SK-N-SH treated with all-trans-retinoic acid at 6 μM for 48 hours (cell line): ENCODE data around the gene LRATD1.

Experiments
- ATAC-seq: fragments of 200-7000 bp; cut with Tn5 transposase; 3 replicates; pipeline ENCODE4 v1.9.1; 2020; ENCODE audit warnings: mild to moderate bottlenecking, moderate library complexity
- ARNTL ChIP-seq: fragments of 450-650 bp; formaldehyde crosslinking; IDR thresholded peaks from 2 replicates; pipeline ENCODE4 v1.5.0; 2020; ENCODE audit warnings: low read depth, mild to moderate bottlenecking, moderate library complexity, borderline replicate concordance
- BACH2 ChIP-seq: fragments of 250-450 bp; sonication (Bioruptor Pico); IDR thresholded peaks from 2 replicates; pipeline ENCODE4 v1.9.0; 2021; ENCODE audit warnings: mild to moderate bottlenecking, borderline replicate concordance
- CREB5 ChIP-seq: fragments of 250-450 bp; sonication (Bioruptor Pico); IDR thresholded peaks from 2 replicates; pipeline ENCODE4 v1.5.1; 2020; ENCODE audit warnings: low read depth, mild to moderate bottlenecking, moderate library complexity
- CSDC2 ChIP-seq: fragments of 250-450 bp; sonication (Bioruptor Pico); IDR thresholded peaks from 2 replicates; pipeline ENCODE4 v1.5.0; 2020; ENCODE audit warnings: mild to moderate bottlenecking, moderate library complexity
- ESRRG ChIP-seq: fragments of 250-450 bp; sonication (Bioruptor Pico); IDR thresholded peaks from 2 replicates; pipeline ENCODE4 v1.6.1; 2021; ENCODE audit warnings: mild to moderate bottlenecking
- GLIS3 ChIP-seq: fragments of 250-450 bp; sonication (Bioruptor Pico); IDR thresholded peaks from 2 replicates; pipeline ENCODE4 v1.5.0; 2020; ENCODE audit warnings: mild to moderate bottlenecking, moderate library complexity
- ISL1 ChIP-seq: fragments of 250-450 bp; sonication (Bioruptor Pico); IDR thresholded peaks from 2 replicates; pipeline ENCODE4 v2.1.2; 2022; ENCODE audit warnings: mild to moderate bottlenecking, moderate library complexity
- OSR1 ChIP-seq: fragments of 250-450 bp; sonication (Bioruptor Pico); IDR thresholded peaks from 2 replicates; pipeline ENCODE4 v1.8.0; 2022; ENCODE audit warnings: moderate library complexity, mild to moderate bottlenecking, inconsistent platforms
- PATZ1 ChIP-seq: fragments of 250-450 bp; sonication (Bioruptor Pico); IDR thresholded peaks from 2 replicates; pipeline ENCODE4 v1.8.0; 2020; ENCODE audit warnings: mild to moderate bottlenecking, moderate library complexity, borderline replicate concordance
- POU6F1 ChIP-seq: fragments of 250-450 bp; sonication (Bioruptor Pico); IDR thresholded peaks from 2 replicates; pipeline ENCODE4 v1.8.0; 2021; ENCODE audit warnings: low read depth, mild to moderate bottlenecking, moderate library complexity, borderline replicate concordance
- PPARA ChIP-seq: fragments of 250-450 bp; sonication (Bioruptor Pico); IDR thresholded peaks from 2 replicates; pipeline ENCODE4 v1.5.0; 2020; ENCODE audit warnings: mild to moderate bottlenecking, borderline replicate concordance
- RARB ChIP-seq: fragments of 250-450 bp; sonication (Bioruptor Pico); IDR thresholded peaks from 2 replicates; pipeline ENCODE4 v1.8.0; 2021; ENCODE audit warnings: mild to moderate bottlenecking, moderate library complexity
- TCF4 ChIP-seq: fragments of 250-450 bp; sonication (Bioruptor Pico); IDR thresholded peaks from 2 replicates; pipeline ENCODE4 v1.8.0; 2021; ENCODE audit warnings: mild to moderate bottlenecking, moderate library complexity, borderline replicate concordance
- TOX ChIP-seq: fragments of 250-450 bp; sonication (Bioruptor Pico); IDR thresholded peaks from 2 replicates; pipeline ENCODE4 v1.8.0; 2021; ENCODE audit warnings: mild to moderate bottlenecking, moderate library complexity, borderline replicate concordance
- ZC3H10 ChIP-seq: fragments of 250-450 bp; sonication (Bioruptor Pico); IDR thresholded peaks from 2 replicates; pipeline ENCODE4 v1.5.1; 2021; ENCODE audit warnings: mild to moderate bottlenecking, moderate library complexity
- ZFP3 ChIP-seq: fragments of 250-450 bp; sonication (Bioruptor Pico); IDR thresholded peaks from 2 replicates; pipeline ENCODE4 v1.5.0; 2020; ENCODE audit warnings: mild to moderate bottlenecking, moderate library complexity
- ZFP30 ChIP-seq: fragments of 450-650 bp; formaldehyde crosslinking; IDR thresholded peaks from 2 replicates; pipeline ENCODE4 v1.5.0; 2022; ENCODE audit warnings: mild to moderate bottlenecking, moderate library complexity
- ZNF565 ChIP-seq: fragments of 450-650 bp; formaldehyde crosslinking; conservative IDR thresholded peaks from 2 replicates; pipeline ENCODE4 v1.5.0; 2020; ENCODE audit warnings: low read depth, mild to moderate bottlenecking, moderate library complexity
- ZNF70 ChIP-seq: fragments of 450-650 bp; formaldehyde crosslinking; IDR thresholded peaks from 2 replicates; pipeline ENCODE4 v1.5.0; 2020; ENCODE audit warnings: mild to moderate bottlenecking, moderate library complexity
- ZNF8 ChIP-seq: fragments of 450-650 bp; formaldehyde crosslinking; IDR thresholded peaks from 2 replicates; pipeline ENCODE4 v1.5.0; 2020; ENCODE audit warnings: mild to moderate bottlenecking, moderate library complexity
- TF ChIP-seq, protein P1 (sequence below): fragments of 250-450 bp; sonication (Bioruptor Pico); IDR thresholded peaks from 2 replicates; pipeline ENCODE4 v1.5.0; 2020; ENCODE audit warnings: mild to moderate bottlenecking, moderate library complexity

The LRATD1 gene

DNA sequence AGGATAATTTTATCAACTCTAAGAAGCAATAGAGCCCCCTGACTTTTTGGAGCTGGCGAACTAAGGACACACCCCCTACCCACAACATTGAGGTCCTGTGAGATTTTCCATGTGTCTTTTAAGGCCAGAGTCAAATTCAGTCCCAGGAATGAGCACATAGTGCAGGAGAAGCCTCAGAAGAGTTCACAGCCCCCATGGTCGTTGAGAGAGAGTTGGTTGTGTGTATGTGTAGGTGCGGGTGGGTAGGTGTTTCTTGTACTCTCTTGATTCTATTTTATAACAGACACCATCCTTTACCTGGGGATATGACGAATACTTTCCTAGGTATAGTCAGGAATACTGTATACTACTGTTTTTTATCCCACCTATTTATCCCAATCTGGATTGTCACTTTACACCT lies 8.6 kb downstream of the LRATD1 start:
- no peak for ATAC-seq
- no peak for TF ChIP-seq ZC3H10 (CRISPR knock-in tag)
- no peak for TF ChIP-seq TOX
- no peak for TF ChIP-seq TCF4 (CRISPR knock-in tag)
- no peak for TF ChIP-seq ZNF565 (CRISPR knock-in tag)
- no peak for TF ChIP-seq ISL1
- TF ChIP-seq PPARA (CRISPR knock-in tag), result no peak
- no peak for TF ChIP-seq OSR1 (CRISPR knock-in tag)
- TF ChIP-seq POU6F1 (CRISPR knock-in tag), result no peak
- TF ChIP-seq RARB, result no peak
- TF ChIP-seq, protein P1, sequence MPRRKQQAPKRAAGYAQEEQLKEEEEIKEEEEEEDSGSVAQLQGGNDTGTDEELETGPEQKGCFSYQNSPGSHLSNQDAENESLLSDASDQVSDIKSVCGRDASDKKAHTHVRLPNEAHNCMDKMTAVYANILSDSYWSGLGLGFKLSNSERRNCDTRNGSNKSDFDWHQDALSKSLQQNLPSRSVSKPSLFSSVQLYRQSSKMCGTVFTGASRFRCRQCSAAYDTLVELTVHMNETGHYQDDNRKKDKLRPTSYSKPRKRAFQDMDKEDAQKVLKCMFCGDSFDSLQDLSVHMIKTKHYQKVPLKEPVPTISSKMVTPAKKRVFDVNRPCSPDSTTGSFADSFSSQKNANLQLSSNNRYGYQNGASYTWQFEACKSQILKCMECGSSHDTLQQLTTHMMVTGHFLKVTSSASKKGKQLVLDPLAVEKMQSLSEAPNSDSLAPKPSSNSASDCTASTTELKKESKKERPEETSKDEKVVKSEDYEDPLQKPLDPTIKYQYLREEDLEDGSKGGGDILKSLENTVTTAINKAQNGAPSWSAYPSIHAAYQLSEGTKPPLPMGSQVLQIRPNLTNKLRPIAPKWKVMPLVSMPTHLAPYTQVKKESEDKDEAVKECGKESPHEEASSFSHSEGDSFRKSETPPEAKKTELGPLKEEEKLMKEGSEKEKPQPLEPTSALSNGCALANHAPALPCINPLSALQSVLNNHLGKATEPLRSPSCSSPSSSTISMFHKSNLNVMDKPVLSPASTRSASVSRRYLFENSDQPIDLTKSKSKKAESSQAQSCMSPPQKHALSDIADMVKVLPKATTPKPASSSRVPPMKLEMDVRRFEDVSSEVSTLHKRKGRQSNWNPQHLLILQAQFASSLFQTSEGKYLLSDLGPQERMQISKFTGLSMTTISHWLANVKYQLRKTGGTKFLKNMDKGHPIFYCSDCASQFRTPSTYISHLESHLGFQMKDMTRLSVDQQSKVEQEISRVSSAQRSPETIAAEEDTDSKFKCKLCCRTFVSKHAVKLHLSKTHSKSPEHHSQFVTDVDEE (CRISPR knock-in tag), result no peak
- TF ChIP-seq CSDC2 (CRISPR knock-in tag), result no peak
- TF ChIP-seq ZNF8 (CRISPR knock-in tag), result no peak
- no peak for TF ChIP-seq ZFP3 (CRISPR knock-in tag)
- no peak for TF ChIP-seq ZFP30 (CRISPR knock-in tag)
- TF ChIP-seq ARNTL (CRISPR knock-in tag), result no peak
- TF ChIP-seq PATZ1 (CRISPR knock-in tag), result no peak
- no peak for TF ChIP-seq ZNF70
- TF ChIP-seq GLIS3, result no peak
- TF ChIP-seq, all 23 proteins: peak for 0

GRCh38 chr2:14642499-14642898 lies 10.0 kb downstream of the LRATD1 start:
- TF ChIP-seq TOX, result no peak
- no peak for TF ChIP-seq ESRRG (CRISPR knock-in tag)
- no peak for TF ChIP-seq ZC3H10 (CRISPR knock-in tag)
- no peak for TF ChIP-seq ISL1
- TF ChIP-seq ZNF565 (CRISPR knock-in tag), result no peak
- no peak for TF ChIP-seq GLIS3
- no peak for TF ChIP-seq TCF4 (CRISPR knock-in tag)
- TF ChIP-seq RARB, result no peak
- TF ChIP-seq ZNF70, result no peak
- TF ChIP-seq BACH2 (CRISPR knock-in tag), result no peak
- TF ChIP-seq, protein P1 (CRISPR knock-in tag), result no peak
- TF ChIP-seq ZFP30 (CRISPR knock-in tag), result no peak

DNA sequence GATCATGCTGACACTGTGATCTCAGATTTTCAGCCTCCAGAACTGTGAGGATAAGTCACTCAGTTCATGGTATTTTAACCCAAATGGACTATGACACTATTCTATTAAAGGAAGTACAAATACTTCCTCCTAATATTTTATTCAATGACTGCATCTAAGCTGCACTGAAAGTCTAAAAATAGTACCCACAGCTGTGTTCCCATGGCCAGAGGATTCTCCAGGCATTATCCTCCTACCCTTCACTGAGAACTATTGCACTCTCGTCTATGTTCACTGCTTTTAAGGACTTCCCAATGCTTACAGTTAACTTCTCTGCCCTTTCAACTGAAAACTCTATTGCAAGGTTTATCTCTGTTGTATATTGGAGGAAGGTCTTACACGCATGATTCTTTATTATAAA lies 15.2 kb downstream of the LRATD1 start:
- no peak for ATAC-seq
- TF ChIP-seq GLIS3, result no peak
- TF ChIP-seq BACH2 (CRISPR knock-in tag), result no peak
- no peak for TF ChIP-seq CREB5
- TF ChIP-seq ZC3H10 (CRISPR knock-in tag), result no peak
- TF ChIP-seq RARB, result no peak
- TF ChIP-seq POU6F1 (CRISPR knock-in tag), result no peak
- no peak for TF ChIP-seq ZNF565 (CRISPR knock-in tag)
- no peak for TF ChIP-seq PATZ1 (CRISPR knock-in tag)
- TF ChIP-seq TOX, result no peak
- no peak for TF ChIP-seq CSDC2 (CRISPR knock-in tag)
- no peak for TF ChIP-seq PPARA (CRISPR knock-in tag)
- TF ChIP-seq ARNTL (CRISPR knock-in tag), result no peak
- no peak for TF ChIP-seq ISL1

More at GRCh38 chr2:14642499-14642898, 10.0 kb downstream of the LRATD1 start:
- no peak for ATAC-seq
